ENCODE data around the gene ADAMTSL3. TPM values are rescaled to one million over a fixed set of nuclear protein-coding genes. Genes with fewer than 3 reads are reported as not detected.
A peak's percentile ranks its signal among the peaks of the same experiment; 100 is the strongest.
"Not testable (repeated sequence)": the region's sequence is repeated elsewhere in the genome, so short reads cannot be mapped to it uniquely, and the experiment has no call there.

ADAMTSL3 gene
- total and polyA plus RNA-seq, 7 donors: 0.60 to 40.7 (median 32.6) TPM; not detected in 1

- TF ChIP-seq POLR2AphosphoS5 (IDR thresholded peaks at IDR 0.05) (no peak), EP300 (IDR thresholded peaks at IDR 0.05) (no peak), CTCF (IDR thresholded peaks at IDR 0.05) (no peak)
- DNase-seq: no peak
- Histone ChIP-seq H3K4me1 (peaks cover 0 to 39% (median 32%) of the 10 kb centered on the region in 4 donors), H3K27me3 (no peaks in the 10 kb centered on the region), H3K4me3 (no peak overlapping the region), H3K27ac (no peak overlapping the region), H3K36me3 (peaks cover 0 to 7% (median 0%) of the 10 kb centered on the region in 4 donors), H3K9me3 (no peaks in the 10 kb centered on the region)
- intact Hi-C loops (cut with DNase I): no loop called here
- WGBS, 2 donors: 94 to 95% methylated on average over 3 of the region's 3 CpGs
Observed at GRCh38 chr15:83700082-83700481, 46.2 kb downstream of the ADAMTSL3 start.

GRCh38 chr15:83702314-83702713 lies 48.4 kb downstream of the ADAMTSL3 start:
- 89 to 94% methylated on average over 2 of the region's 2 CpGs for WGBS, 2 donors

GRCh38 chr15:83708328-83708727 lies 54.4 kb downstream of the ADAMTSL3 start:
- Histone ChIP-seq H3K9me3 (no peaks in the 10 kb centered on the region), H3K27me3 (no peaks in the 10 kb centered on the region), H3K27ac (peak overlapping the region in 1 of 4 donors; percentile 31), H3K4me1 (peaks cover 0 to 14% (median 5%) of the 10 kb centered on the region in 4 donors), H3K4me3 (no peak overlapping the region), H3K36me3 (peaks cover 0 to 15% (median 0%) of the 10 kb centered on the region in 4 donors)
- intact Hi-C loops (cut with DNase I): no loop called here
- 82 to 89% methylated on average over 6 of the region's 6 CpGs for WGBS, 2 donors
- no peak for TF ChIP-seq EP300 (IDR thresholded peaks at IDR 0.05)
- no peak for TF ChIP-seq POLR2A (IDR thresholded peaks at IDR 0.05)
- TF ChIP-seq CTCF (IDR thresholded peaks at IDR 0.05): no peak
- no peak for TF ChIP-seq POLR2AphosphoS5 (IDR thresholded peaks at IDR 0.05)
- DNase-seq: no peak

More at GRCh38 chr15:83702314-83702713, 48.4 kb downstream of the ADAMTSL3 start:
- H3K4me1 ChIP-seq: peaks cover 0 to 23% (median 18%) of the 10 kb centered on the region in 4 donors
- H3K27ac ChIP-seq; H3K4me3 ChIP-seq; H3K27me3 ChIP-seq; intact Hi-C loops (cut with DNase I); H3K9me3 ChIP-seq; DNase-seq: not testable (repeated sequence)
- H3K36me3 ChIP-seq: peaks cover 0 to 15% (median 0%) of the 10 kb centered on the region in 4 donors

GRCh38 chr15:83709241-83709640 lies 55.3 kb downstream of the ADAMTSL3 start:
- intact Hi-C loops (cut with DNase I): no loop called here
- WGBS, 2 donors: 77 to 81% methylated on average over 2 of the region's 2 CpGs
- H3K27ac ChIP-seq: no peak overlapping the region
- no peak for DNase-seq
- no peaks in the 10 kb centered on the region for H3K27me3 ChIP-seq
- H3K9me3 ChIP-seq: no peaks in the 10 kb centered on the region
- peaks cover 0 to 14% (median 0%) of the 10 kb centered on the region in 4 donors for H3K36me3 ChIP-seq
- TF ChIP-seq POLR2A (IDR thresholded peaks at IDR 0.05): no peak
- TF ChIP-seq CTCF (IDR thresholded peaks at IDR 0.05): no peak
- TF ChIP-seq POLR2AphosphoS5 (IDR thresholded peaks at IDR 0.05): no peak
- no peak for TF ChIP-seq EP300 (IDR thresholded peaks at IDR 0.05)
- peaks cover 0 to 14% (median 5%) of the 10 kb centered on the region in 4 donors for H3K4me1 ChIP-seq
- H3K4me3 ChIP-seq: no peak overlapping the region

- DNase-seq: no peak
- Histone ChIP-seq H3K9me3 (no peaks in the 10 kb centered on the region), H3K4me3 (no peak overlapping the region), H3K4me1 (peaks cover 0 to 14% (median 5%) of the 10 kb centered on the region in 4 donors), H3K27me3 (no peaks in the 10 kb centered on the region), H3K27ac (no peak overlapping the region), H3K36me3 (peaks cover 0 to 10% (median 0%) of the 10 kb centered on the region in 4 donors)
- WGBS, 2 donors: 72 to 85% methylated on average over 3 of the region's 3 CpGs
- TF ChIP-seq POLR2A (IDR thresholded peaks at IDR 0.05) (no peak), CTCF (IDR thresholded peaks at IDR 0.05) (no peak), POLR2AphosphoS5 (IDR thresholded peaks at IDR 0.05) (no peak), EP300 (IDR thresholded peaks at IDR 0.05) (no peak)
- intact Hi-C loops (cut with DNase I): no loop called here
Observed at GRCh38 chr15:83709811-83710210, 55.9 kb downstream of the ADAMTSL3 start.

All from sigmoid colon (tissue), 7 donors.